ENCODE results near the gene CCDC12.

CCDC12 gene

DNA sequence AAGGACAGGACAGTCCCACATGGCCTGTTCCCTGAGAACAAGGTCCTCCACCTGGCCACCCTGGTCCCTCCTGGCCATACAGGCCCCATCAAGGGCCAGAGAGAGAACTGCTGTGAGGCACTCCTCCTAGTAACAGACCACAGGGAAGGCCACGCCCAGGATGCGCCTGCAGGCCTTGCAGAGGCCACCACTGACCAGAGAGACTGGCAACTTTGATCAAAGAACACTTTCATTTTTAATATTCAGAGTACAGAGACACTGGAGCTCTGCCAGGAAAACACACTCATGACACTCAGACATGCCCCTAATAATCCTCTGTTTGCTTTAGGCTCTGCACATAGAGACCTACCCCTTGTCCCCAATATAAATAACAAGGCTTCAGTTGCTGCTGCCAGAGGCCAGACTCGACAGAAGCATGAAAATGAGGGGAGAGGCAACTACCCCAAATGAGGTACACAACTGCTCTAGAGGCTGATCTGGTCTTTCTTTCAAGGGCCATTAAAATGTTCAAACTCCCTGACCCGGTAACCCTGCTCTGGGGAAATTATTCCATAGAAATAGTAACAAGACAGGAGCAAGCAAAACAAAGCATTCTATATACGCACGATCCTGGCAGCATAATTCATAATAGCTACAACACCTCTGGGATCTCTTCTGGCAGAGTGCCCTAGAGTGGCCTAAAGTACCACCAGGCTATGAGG lies 44.8 kb downstream of the CCDC12 start:
- DNase-seq (ENCODE audit: extremely low read depth, low read depth): no peak
- TF ChIP-seq, protein P1, sequence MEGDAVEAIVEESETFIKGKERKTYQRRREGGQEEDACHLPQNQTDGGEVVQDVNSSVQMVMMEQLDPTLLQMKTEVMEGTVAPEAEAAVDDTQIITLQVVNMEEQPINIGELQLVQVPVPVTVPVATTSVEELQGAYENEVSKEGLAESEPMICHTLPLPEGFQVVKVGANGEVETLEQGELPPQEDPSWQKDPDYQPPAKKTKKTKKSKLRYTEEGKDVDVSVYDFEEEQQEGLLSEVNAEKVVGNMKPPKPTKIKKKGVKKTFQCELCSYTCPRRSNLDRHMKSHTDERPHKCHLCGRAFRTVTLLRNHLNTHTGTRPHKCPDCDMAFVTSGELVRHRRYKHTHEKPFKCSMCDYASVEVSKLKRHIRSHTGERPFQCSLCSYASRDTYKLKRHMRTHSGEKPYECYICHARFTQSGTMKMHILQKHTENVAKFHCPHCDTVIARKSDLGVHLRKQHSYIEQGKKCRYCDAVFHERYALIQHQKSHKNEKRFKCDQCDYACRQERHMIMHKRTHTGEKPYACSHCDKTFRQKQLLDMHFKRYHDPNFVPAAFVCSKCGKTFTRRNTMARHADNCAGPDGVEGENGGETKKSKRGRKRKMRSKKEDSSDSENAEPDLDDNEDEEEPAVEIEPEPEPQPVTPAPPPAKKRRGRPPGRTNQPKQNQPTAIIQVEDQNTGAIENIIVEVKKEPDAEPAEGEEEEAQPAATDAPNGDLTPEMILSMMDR (IDR thresholded peaks at IDR 0.05; ENCODE audit: low read depth, low read length, missing control alignments): no peak
- H3K4me3 ChIP-seq (replicated peaks; ENCODE audit: low read depth, low read length): no peak overlapping the region

DNA sequence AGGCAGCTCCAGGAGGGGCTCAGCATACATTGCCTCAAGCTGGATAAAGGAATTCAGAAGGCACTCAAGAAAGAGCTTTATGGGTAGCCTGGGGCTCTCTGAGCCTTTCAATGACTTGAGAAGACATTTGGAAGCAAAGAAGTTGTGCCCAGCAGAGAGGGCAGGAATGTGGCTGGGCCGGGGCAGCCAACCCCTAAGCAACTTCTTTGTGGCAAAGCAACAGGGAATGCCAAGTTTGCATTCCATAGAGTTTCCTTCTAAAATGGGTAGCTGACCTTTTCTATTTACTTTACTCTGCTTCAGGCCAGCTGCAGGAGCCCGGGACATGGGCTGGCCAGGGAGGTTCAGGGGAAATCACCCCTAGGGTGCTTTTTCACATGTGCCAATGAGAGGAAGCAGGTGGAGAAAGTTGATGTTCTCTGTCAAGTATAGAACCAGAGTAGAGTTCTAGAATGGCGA lies 45.6 kb downstream of the CCDC12 start:
- no peak for DNase-seq (ENCODE audit: extremely low read depth, low read depth)
- no peak overlapping the region for H3K4me3 ChIP-seq (replicated peaks; ENCODE audit: low read depth, low read length)
- TF ChIP-seq, protein P1 (IDR thresholded peaks at IDR 0.05; ENCODE audit: low read depth, low read length, missing control alignments): no peak

DNA sequence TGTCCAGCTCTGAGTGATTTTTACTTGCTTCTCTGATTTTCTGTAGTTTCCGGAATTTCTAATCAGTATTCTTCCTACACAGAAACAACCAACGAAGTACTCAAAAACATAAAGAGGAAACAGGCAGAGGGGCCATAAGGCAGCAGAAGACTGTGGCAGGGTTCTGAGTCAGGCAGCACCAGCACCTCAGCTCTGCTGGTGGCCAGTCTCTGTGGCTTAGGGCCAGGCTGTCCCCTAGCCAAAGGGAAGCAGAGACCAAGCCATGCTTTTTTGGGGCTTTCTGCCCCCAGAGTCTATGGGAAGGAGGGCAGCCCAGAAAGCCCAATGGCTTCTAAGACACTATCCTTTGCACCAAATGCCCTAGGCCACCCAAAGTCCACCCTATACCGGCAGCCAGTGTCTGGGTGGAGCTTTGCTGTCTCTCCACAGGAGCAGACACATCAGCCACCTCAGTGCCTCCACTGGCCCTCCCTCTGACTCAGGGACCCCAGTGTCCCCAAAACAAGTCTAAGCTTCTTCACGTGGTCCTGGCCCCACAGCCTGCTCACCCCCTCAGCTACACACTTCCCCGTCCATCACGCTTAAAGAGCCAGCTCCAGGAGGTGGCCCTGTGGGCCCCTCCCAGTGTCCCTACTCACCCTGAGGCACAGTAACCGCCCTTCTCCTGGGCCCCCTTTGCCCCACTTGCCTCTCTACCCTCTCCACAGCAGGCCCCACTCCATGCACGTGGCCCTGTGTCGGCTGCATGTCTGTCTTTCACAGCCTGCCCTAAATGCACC lies 46.2 kb downstream of the CCDC12 start:
- no peak for DNase-seq (ENCODE audit: extremely low read depth, low read depth)
- TF ChIP-seq, protein P1 (IDR thresholded peaks at IDR 0.05; ENCODE audit: low read depth, low read length, missing control alignments): no peak
- H3K4me3 ChIP-seq (replicated peaks; ENCODE audit: low read depth, low read length): no peak overlapping the region

DNA sequence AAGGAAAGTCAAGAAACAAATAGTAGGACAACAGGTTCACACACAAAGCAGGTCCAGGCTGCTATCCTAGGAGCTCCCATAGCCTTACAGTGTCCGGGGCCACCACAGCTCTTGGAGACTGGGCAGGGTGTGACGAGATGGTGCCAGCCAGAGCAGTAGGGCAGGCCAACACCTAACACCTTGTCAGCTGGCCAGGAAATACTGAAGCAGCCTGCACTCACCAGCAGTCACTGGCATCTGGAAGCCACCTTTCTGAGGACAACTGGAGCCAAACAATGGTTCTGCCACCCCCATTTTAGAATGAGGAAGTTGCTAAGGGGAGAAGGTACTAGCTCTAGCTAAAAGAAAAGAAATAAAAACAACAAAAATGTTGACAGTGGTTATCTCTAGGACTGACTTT lies 47.2 kb downstream of the CCDC12 start:
- no peak overlapping the region for H3K4me3 ChIP-seq (replicated peaks; ENCODE audit: low read depth, low read length)
- no peak for DNase-seq (ENCODE audit: extremely low read depth, low read depth)
- TF ChIP-seq, protein P1 (IDR thresholded peaks at IDR 0.05; ENCODE audit: low read depth, low read length, missing control alignments): no peak

DNA sequence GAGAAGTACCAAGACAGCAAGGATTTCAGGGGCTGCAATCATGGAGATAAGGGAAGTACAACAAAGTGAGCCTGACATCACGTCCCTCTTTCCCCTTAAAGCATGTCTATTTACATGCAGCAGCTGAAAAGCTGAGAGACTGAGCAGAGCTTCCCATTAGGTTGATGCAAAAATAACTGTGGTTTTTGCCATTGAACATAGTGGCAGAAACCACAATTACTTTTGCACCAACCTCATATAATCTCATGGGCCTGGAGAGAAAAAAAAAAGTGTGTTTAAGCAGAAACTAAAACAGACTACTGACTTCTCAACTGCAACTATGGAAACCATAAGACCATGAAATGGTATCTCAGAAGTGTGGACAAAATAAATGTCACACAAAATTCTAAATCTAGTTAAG lies 48.3 kb downstream of the CCDC12 start:
- H3K4me3 ChIP-seq (replicated peaks; ENCODE audit: low read depth, low read length): no peak overlapping the region
- DNase-seq (ENCODE audit: extremely low read depth, low read depth): no peak
- TF ChIP-seq, protein P1 (IDR thresholded peaks at IDR 0.05; ENCODE audit: low read depth, low read length, missing control alignments): no peak

DNA sequence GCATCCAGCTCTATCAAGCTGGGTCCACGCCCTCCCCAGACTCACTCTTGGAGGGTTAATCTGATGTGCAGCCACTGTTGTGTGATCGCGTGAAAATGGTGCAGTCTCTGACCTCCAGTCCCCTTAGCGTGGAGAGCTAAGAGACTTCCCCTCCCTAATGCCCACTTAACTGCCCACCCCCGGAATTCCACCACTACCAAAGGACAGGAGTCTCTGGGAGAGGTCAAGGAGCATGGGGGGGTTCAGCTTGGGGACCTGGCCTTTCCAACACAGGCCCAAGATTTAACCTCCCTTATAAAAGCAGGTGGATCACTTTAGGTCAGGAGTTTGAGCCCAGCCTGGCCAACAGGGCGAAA lies 48.8 kb downstream of the CCDC12 start:
- TF ChIP-seq, protein P1 (IDR thresholded peaks at IDR 0.05; ENCODE audit: low read depth, low read length, missing control alignments): no peak
- H3K4me3 ChIP-seq (replicated peaks; ENCODE audit: low read depth, low read length): no peak overlapping the region
- no peak for DNase-seq (ENCODE audit: extremely low read depth, low read depth)
